ENCODE results near the gene RFTN1. TPM values are rescaled to one million over a fixed set of nuclear protein-coding genes. Genes with fewer than 3 reads are reported as not detected.

RFTN1 gene
- total RNA-seq, 4 donors from 2014 or later = 11.2 to 39.5 (median 25.6) TPM

- 87 to 91% methylated on average over 5 of the region's 5 CpGs for whole genome bisulfite sequencing, 2 donors
- no peak for DNase-seq (ENCODE audit: low spot score in 2 of 2)
- TF ChIP-seq POLR2A (IDR thresholded peaks at IDR 0.05) (no peak), CTCF (IDR thresholded peaks at IDR 0.05) (no peak)
- H3K4me3 ChIP-seq (ENCODE audit: low read depth, poor library complexity, severe bottlenecking) = no peak overlapping the region
- intact Hi-C loops (cut with DNase I; ENCODE audit: low total_unique reads) = no loop called here
Observed at GRCh38 chr3:16485395-16485992, 28.0 kb downstream of the RFTN1 start.

- no peak for TF ChIP-seq POLR2A (IDR thresholded peaks at IDR 0.05)
- TF ChIP-seq CTCF (IDR thresholded peaks at IDR 0.05) = no peak
- intact Hi-C loops (cut with DNase I; ENCODE audit: low total_unique reads) = no loop called here
- H3K4me3 ChIP-seq (ENCODE audit: low read depth, poor library complexity, severe bottlenecking) = no peak overlapping the region
- DNase-seq (ENCODE audit: low spot score in 2 of 2) = no peak
- WGBS, 2 donors = 78 to 81% methylated on average over 2 of the region's 2 CpGs
Observed at GRCh38 chr3:16484984-16485383, 28.5 kb downstream of the RFTN1 start.

GRCh38 chr3:16484216-16484615 lies 29.3 kb downstream of the RFTN1 start:
- 78 to 79% methylated on average over 6 of the region's 6 CpGs for WGBS, 2 donors
- intact Hi-C loops (cut with DNase I; ENCODE audit: low total_unique reads) = no loop called here
- TF ChIP-seq CTCF (IDR thresholded peaks at IDR 0.05) = no peak
- no peak for TF ChIP-seq POLR2A (IDR thresholded peaks at IDR 0.05)
- no peak overlapping the region for H3K4me3 ChIP-seq (ENCODE audit: low read depth, poor library complexity, severe bottlenecking)
- DNase-seq (ENCODE audit: low spot score in 2 of 2) = no peak

- 68 to 78% methylated on average over 7 of the region's 7 CpGs for WGBS, 2 donors
Observed at GRCh38 chr3:16482770-16483531, 30.5 kb downstream of the RFTN1 start.

GRCh38 chr3:16482194-16482769 lies 31.2 kb downstream of the RFTN1 start:
- intact Hi-C loops (cut with DNase I; ENCODE audit: low total_unique reads) = no loop called here
- no peak for DNase-seq (ENCODE audit: low spot score in 2 of 2)
- WGBS, 2 donors = 83 to 96% methylated on average over 5 of the region's 5 CpGs
- TF ChIP-seq POLR2A (IDR thresholded peaks at IDR 0.05) (no peak), CTCF (IDR thresholded peaks at IDR 0.05) (no peak)
- no peak overlapping the region for H3K4me3 ChIP-seq (ENCODE audit: low read depth, poor library complexity, severe bottlenecking)

More at GRCh38 chr3:16482770-16483531, 30.5 kb downstream of the RFTN1 start:
- no peak for DNase-seq (ENCODE audit: low spot score in 2 of 2)
- TF ChIP-seq CTCF (IDR thresholded peaks at IDR 0.05) (no peak), POLR2A (IDR thresholded peaks at IDR 0.05) (no peak)
- intact Hi-C loops (cut with DNase I; ENCODE audit: low total_unique reads) = no loop called here
- no peak overlapping the region for H3K4me3 ChIP-seq (ENCODE audit: low read depth, poor library complexity, severe bottlenecking)

All from lower leg skin (tissue), 4 donors.